ENCODE data around the gene ASB15.

DNA sequence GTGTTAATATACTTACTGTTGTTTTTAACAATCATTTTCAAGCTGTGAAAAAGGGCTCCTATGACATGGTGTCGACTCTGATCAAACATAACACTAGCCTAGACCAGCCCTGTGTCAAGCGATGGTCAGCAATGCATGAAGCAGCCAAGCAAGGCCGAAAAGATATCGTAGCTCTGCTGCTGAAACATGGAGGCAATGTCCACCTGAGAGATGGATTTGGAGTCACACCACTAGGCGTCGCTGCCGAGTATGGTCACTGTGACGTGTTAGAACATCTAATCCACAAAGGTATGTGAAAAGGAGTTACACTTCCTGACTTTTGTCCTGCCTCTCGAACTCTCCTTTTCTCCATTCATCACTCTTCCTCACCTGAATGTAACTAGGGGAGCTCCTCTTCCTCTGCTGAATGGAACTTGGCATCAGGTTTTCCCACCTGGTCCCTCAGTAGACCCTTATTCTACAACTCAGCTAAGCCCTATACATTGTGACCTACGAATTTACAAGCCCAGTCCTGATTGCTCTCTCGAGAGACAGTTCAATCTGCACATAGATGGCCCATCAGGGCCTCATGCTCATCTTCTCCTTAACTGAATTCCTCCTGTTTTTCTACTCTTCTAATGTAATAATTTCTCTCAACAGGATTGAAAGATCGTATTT, 23.0 kb downstream of the ASB15 start:
- TF ChIP-seq TAF1 (IDR thresholded peaks at IDR 0.05; ENCODE audit: borderline replicate concordance, insufficient read depth, low read length) (no peak), SIN3A (IDR thresholded peaks at IDR 0.05; ENCODE audit: borderline replicate concordance, insufficient read depth, low read length) (no peak), FOXP2 (optimal IDR thresholded peaks at IDR 0.05; ENCODE audit: borderline replicate concordance, extremely low read depth, extremely low read length, insufficient read depth) (no peak), POLR2AphosphoS5 (IDR thresholded peaks at IDR 0.05; ENCODE audit: low read depth, low read length) (no peak)

All from PFSK-1 (cell line).